IMR-90 (cell line): ENCODE data around the gene STAT1. TPM values are rescaled to one million over a fixed set of nuclear protein-coding genes. Genes with fewer than 3 reads are reported as not detected.

Experiments
- ATAC-seq: fragments of 200-7000 bp; cut with Tn5 transposase; 2 replicates; pipeline ENCODE4 v1.9.1; 2020; ENCODE audit warnings: low read depth, mild to moderate bottlenecking, moderate library complexity
- BruUV-seq: library from RNA; stranded (reverse); fragments of 400-500 nt; replicated peaks from 2 replicates; lab custom pipeline; 2021; lab: Mats Ljungman, UMichigan
- CTCF ChIA-PET: fragments of 300-600 bp; formaldehyde crosslinking; extraction: SDS; loops from one replicate; lab custom pipeline; 2021; ENCODE audit warnings: antibody characterized with exemption; lab: Yijun Ruan, JAX
- POLR2A ChIA-PET: fragments of 300-600 bp; sonication (Branson Sonifier 250); formaldehyde crosslinking; loops from one replicate; lab custom pipeline; 2022; ENCODE audit warnings: antibody characterized with exemption; ENCODE audit not compliant: unreplicated experiment; lab: Charles Lee
- DNase-seq: peaks from one replicate; pipeline ENCODE4 v3.0.0; 2013
- H2AFZ ChIP-seq: replicated peaks from 2 replicates; pipeline ENCODE3; 2013; ENCODE audit warnings: low read length, mild to moderate bottlenecking; ENCODE audit not compliant: poor library complexity
- H2AK5ac ChIP-seq: 2 replicates; pipeline ENCODE4 v1.6.1; 2013; ENCODE audit warnings: low read depth, low read length, inconsistent platforms
- H2AK9ac ChIP-seq: replicated peaks from 2 replicates; pipeline ENCODE3; 2013; ENCODE audit warnings: mild to moderate bottlenecking, low read depth, low read length, moderate library complexity; ENCODE audit not compliant: poor library complexity
- H2BK120ac ChIP-seq: 2 replicates; pipeline ENCODE4 v1.6.1; 2013; ENCODE audit warnings: low read depth, low read length, inconsistent platforms
- H2BK15ac ChIP-seq: 3 replicates; pipeline ENCODE4 v1.6.1; 2013; ENCODE audit warnings: low read depth, low read length, inconsistent platforms
- H2BK20ac ChIP-seq: 2 replicates; pipeline ENCODE4 v1.6.1; 2013; ENCODE audit warnings: low read depth, mild to moderate bottlenecking, inconsistent platforms, low read length, moderate library complexity
- H2BK5ac ChIP-seq: 2 replicates; pipeline ENCODE4 v1.6.1; 2013; ENCODE audit warnings: mild to moderate bottlenecking, low read depth, low read length, inconsistent platforms; ENCODE audit not compliant: poor library complexity, severe bottlenecking
- H3K14ac ChIP-seq: replicated peaks from 2 replicates; pipeline ENCODE4 v1.6.1; 2013; ENCODE audit warnings: low read depth, low read length, inconsistent platforms
- H3K18ac ChIP-seq: 2 replicates; pipeline ENCODE4 v1.6.1; 2013; ENCODE audit warnings: low read depth, low read length, control low read depth
- H3K23ac ChIP-seq: 2 replicates; pipeline ENCODE4 v1.6.1; 2013; ENCODE audit warnings: low read depth, low read length, inconsistent platforms
- H3K27ac ChIP-seq: 2 replicates; pipeline ENCODE4 v1.5.1; 2013; ENCODE audit warnings: mild to moderate bottlenecking, control low read depth, low read length; ENCODE audit not compliant: insufficient read depth
- H3K27me3 ChIP-seq: 2 replicates; pipeline ENCODE4 v1.6.1; 2013; ENCODE audit warnings: low read length; ENCODE audit not compliant: control insufficient read depth, insufficient read depth
- H3K36me3 ChIP-seq: 2 replicates; pipeline ENCODE4 v1.6.1; 2013; ENCODE audit warnings: low read length, mixed read lengths; ENCODE audit not compliant: control insufficient read depth, insufficient read depth
- H3K4ac ChIP-seq: 2 replicates; pipeline ENCODE4 v1.6.1; 2013; ENCODE audit warnings: low read depth, low read length, inconsistent platforms
- H3K4me1 ChIP-seq: 2 replicates; pipeline ENCODE4 v1.6.1; 2013; ENCODE audit warnings: low read length, mixed read lengths; ENCODE audit not compliant: control insufficient read depth, insufficient read depth
- H3K4me2 ChIP-seq: 2 replicates; pipeline ENCODE4 v1.6.1; 2013; ENCODE audit warnings: low read depth, mild to moderate bottlenecking, control low read depth, low read length, moderate library complexity
- H3K4me3 ChIP-seq: 2 replicates; pipeline ENCODE4 v1.5.1; 2013; ENCODE audit warnings: low read depth, mild to moderate bottlenecking, control low read depth, low read length, moderate library complexity; ENCODE audit not compliant: insufficient read depth
- H3K56ac ChIP-seq: 2 replicates; pipeline ENCODE4 v1.6.1; 2013; ENCODE audit warnings: low read length, inconsistent platforms; ENCODE audit not compliant: insufficient read depth; ENCODE audit errors: extremely low read depth
- H3K79me1 ChIP-seq, 2 experiments: 2 replicates each; pipeline ENCODE4 v1.6.1; 2013; ENCODE audit warnings: low read length in 2 of 2, inconsistent platforms in 1 of 2, low read depth in 1 of 2
- H3K9ac ChIP-seq: 2 replicates; pipeline ENCODE4 v1.6.1; 2013; ENCODE audit warnings: low read depth, low read length, control low read depth
- H3K9me1 ChIP-seq: 2 replicates; pipeline ENCODE4 v1.6.1; 2013; ENCODE audit warnings: low read length, inconsistent platforms; ENCODE audit not compliant: insufficient read depth
- H3K9me3 ChIP-seq: 2 replicates; pipeline ENCODE4 v1.6.1; 2013; ENCODE audit warnings: low read length; ENCODE audit not compliant: control insufficient read depth, insufficient read depth
- H4K20me1 ChIP-seq: 2 replicates; pipeline ENCODE4 v1.6.1; 2013; ENCODE audit warnings: low read length, inconsistent platforms; ENCODE audit not compliant: insufficient read depth
- H4K5ac ChIP-seq: 2 replicates; pipeline ENCODE4 v1.6.1; 2013; ENCODE audit warnings: mild to moderate bottlenecking, low read depth, low read length, control low read depth
- H4K8ac ChIP-seq, 2 experiments: 2 replicates each; pipeline ENCODE4 v1.6.1; 2013; ENCODE audit warnings: low read depth in 2 of 2, low read length in 2 of 2, control low read depth in 1 of 2, inconsistent platforms in 1 of 2
- H4K91ac ChIP-seq: 2 replicates; pipeline ENCODE4 v1.6.1; 2013; ENCODE audit warnings: low read depth, low read length, inconsistent platforms; ENCODE audit not compliant: insufficient read depth
- BHLHE40 ChIP-seq: fragments of 150-350 bp; IDR thresholded peaks from 2 replicates; pipeline ENCODE4 v1.6.1; 2016; ENCODE audit warnings: mild to moderate bottlenecking, low read depth, low read length
- CEBPB ChIP-seq: IDR thresholded peaks from 2 replicates; pipeline ENCODE4 v1.6.1; 2012; ENCODE audit warnings: low read depth, low read length, improper control_type of control experiment
- CHD1 ChIP-seq: IDR thresholded peaks from 2 replicates; pipeline ENCODE4 v1.6.1; 2012; ENCODE audit warnings: low read depth, low read length, improper control_type of control experiment
- CTCF ChIP-seq: conservative IDR thresholded peaks from 2 replicates; pipeline ENCODE4 v1.5.1; 2012; ENCODE audit warnings: mild to moderate bottlenecking, low read depth, low read length, improper control_type of control experiment
- ELK1 ChIP-seq: fragments of 150-350 bp; IDR thresholded peaks from 2 replicates; pipeline ENCODE4 v1.6.1; 2016; ENCODE audit warnings: low read depth, mild to moderate bottlenecking, low read length, moderate library complexity, borderline replicate concordance
- MAZ ChIP-seq: IDR thresholded peaks from 2 replicates; pipeline ENCODE4 v1.6.1; 2012; ENCODE audit warnings: low read depth, mild to moderate bottlenecking, low read length, improper control_type of control experiment, moderate library complexity, borderline replicate concordance
- MXI1 ChIP-seq: IDR thresholded peaks from 2 replicates; pipeline ENCODE4 v1.6.1; 2012; ENCODE audit warnings: low read depth, mild to moderate bottlenecking, low read length, moderate library complexity, borderline replicate concordance
- POLR2A ChIP-seq: IDR thresholded peaks from 2 replicates; pipeline ENCODE4 v1.6.1; 2012; ENCODE audit warnings: mild to moderate bottlenecking, low read depth, low read length
- RAD21 ChIP-seq: IDR thresholded peaks from 2 replicates; pipeline ENCODE4 v1.6.1; 2012; ENCODE audit warnings: low read length, improper control_type of control experiment
- RCOR1 ChIP-seq: IDR thresholded peaks from 2 replicates; pipeline ENCODE4 v1.6.1; 2012; ENCODE audit warnings: mild to moderate bottlenecking, low read length, improper control_type of control experiment; ENCODE audit not compliant: insufficient replicate concordance
- USF2 ChIP-seq: fragments of 150-350 bp; IDR thresholded peaks from 2 replicates; pipeline ENCODE4 v1.6.1; 2017; ENCODE audit warnings: mild to moderate bottlenecking, antibody characterized with exemption, low read length, low read depth
- WGBS, 2 experiments: methylation state at CpG; one replicate each; pipeline versions ENCODE4 v1.1.5 to v1.1.7; 2013; ENCODE audit warnings: missing lambda C conversion rate in 2 of 2; ENCODE audit not compliant: insufficient read length in 1 of 2; ENCODE audit errors: extremely low coverage in 2 of 2; 5-methylcytosine and 5-hydroxymethylcytosine counted together
- dilution Hi-C: fragments of 300-500 bp; cut with HindIII; formaldehyde crosslinking; loops from one replicate; pipeline ENCODE4 v1.14.3; 2018; ENCODE audit warnings: low sequenced_read_pairs; ENCODE audit not compliant: unreplicated experiment
- in situ Hi-C: fragments of 300-500 bp; cut with MboI; formaldehyde crosslinking; loops from 3 replicates; pipeline ENCODE4 v1.14.3; 2019; ENCODE audit warnings: low sequenced_read_pairs, inconsistent platforms, mixed read lengths
- intact Hi-C: fragments of 100-400 bp; cut with micrococcal nuclease; formaldehyde crosslinking; loops from 2 replicates; pipeline ENCODE4 v1.10.0; 2022
- polyA plus RNA-seq, 3 experiments: library from polyadenylated mRNA; depleted of rRNA; stranded (reverse); fragments of >200 nt; gene quantifications; 2 replicates each; pipeline ENCODE4 v1.2.3, GENCODE V29; 2012; ENCODE audit warnings: low replicate concordance in 1 of 3
- total RNA-seq: library from RNA; depleted of rRNA; stranded (reverse); fragments of >200 nt; gene quantifications from 2 replicates; pipeline ENCODE4 v1.2.3, GENCODE V29; 2012

STAT1 gene
- total and polyA plus RNA-seq, 2 of the 4 experiments (the other 2 are of a cell fraction) = 43.2 to 67.9 TPM

GRCh38 chr2:190987938-190988337, 26.0 kb downstream of the STAT1 start:
- H2BK15ac ChIP-seq = no peak overlapping the region
- CTCF ChIA-PET = no interaction called here
- H3K18ac ChIP-seq = no peak overlapping the region
- no peak overlapping the region for H3K27ac ChIP-seq
- no peak overlapping the region for H2BK120ac ChIP-seq
- H3K9me3 ChIP-seq = no peaks in the 10 kb centered on the region
- H3K27me3 ChIP-seq = no peaks in the 10 kb centered on the region
- no peak overlapping the region for H3K23ac ChIP-seq
- no TSS peak for BruUV-seq
- peaks cover 15% of the 10 kb centered on the region for H3K9me1 ChIP-seq
- H3K4ac ChIP-seq = no peak overlapping the region
- H2AK9ac ChIP-seq = no peak overlapping the region
- DNase-seq (no peak), ATAC-seq (no peak)
- no peak overlapping the region for H3K4me2 ChIP-seq
- no peak overlapping the region for H3K14ac ChIP-seq
- no peaks in the 10 kb centered on the region for H3K4me1 ChIP-seq
- H4K5ac ChIP-seq = no peak overlapping the region
- no peak overlapping the region for H3K56ac ChIP-seq
- intact Hi-C loops (no loop called here), in situ Hi-C loops (no loop called here), dilution Hi-C loops (no loop called here)
- TF ChIP-seq CTCF = no peak
- no peak for TF ChIP-seq RAD21
- TF ChIP-seq MXI1 = no peak
- TF ChIP-seq BHLHE40 = no peak
- TF ChIP-seq CEBPB = no peak
- no peak for TF ChIP-seq CHD1
- no peak for TF ChIP-seq USF2
- no peak for TF ChIP-seq POLR2A
- TF ChIP-seq ELK1 = no peak
- no peak for TF ChIP-seq RCOR1
- TF ChIP-seq MAZ = no peak
- no peak overlapping the region for H4K8ac ChIP-seq
- POLR2A ChIA-PET = no interaction called here
- H3K36me3 ChIP-seq = peaks cover 63% of the 10 kb centered on the region
- H2BK20ac ChIP-seq = no peak overlapping the region
- H3K4me3 ChIP-seq = no peak overlapping the region
- no peak overlapping the region for H2AK5ac ChIP-seq
- no peak overlapping the region for H2BK5ac ChIP-seq
- no peak overlapping the region for H4K91ac ChIP-seq
- no peak overlapping the region for H3K9ac ChIP-seq
- H4K20me1 ChIP-seq = peaks cover 15% of the 10 kb centered on the region; the same call in 1 of the 2 replicates
- WGBS, 2 experiments = 100% methylated on average over 2 of the region's 5 CpGs; no CpG with 5 or more reads in 1 of the 2 experiments
- H2AFZ ChIP-seq = no peak overlapping the region
- peaks cover 0 to 10% of the 10 kb centered on the region in 2 experiments; a peak in 2 of 4 replicates for H3K79me1 ChIP-seq
